Cerebellar cortex (tissue), 1 donor: ENCODE results near the gene CGREF1.
"Not testable (repeated sequence)": the region's sequence is repeated elsewhere in the genome, so short reads cannot be mapped to it uniquely, and the experiment has no call there.

ENCODE experiments used
- DNase-seq: peaks from one replicate; pipeline ENCODE4 v3.0.0-alpha.2; 2015; ENCODE audit warnings: low spot score

The CGREF1 gene

DNA sequence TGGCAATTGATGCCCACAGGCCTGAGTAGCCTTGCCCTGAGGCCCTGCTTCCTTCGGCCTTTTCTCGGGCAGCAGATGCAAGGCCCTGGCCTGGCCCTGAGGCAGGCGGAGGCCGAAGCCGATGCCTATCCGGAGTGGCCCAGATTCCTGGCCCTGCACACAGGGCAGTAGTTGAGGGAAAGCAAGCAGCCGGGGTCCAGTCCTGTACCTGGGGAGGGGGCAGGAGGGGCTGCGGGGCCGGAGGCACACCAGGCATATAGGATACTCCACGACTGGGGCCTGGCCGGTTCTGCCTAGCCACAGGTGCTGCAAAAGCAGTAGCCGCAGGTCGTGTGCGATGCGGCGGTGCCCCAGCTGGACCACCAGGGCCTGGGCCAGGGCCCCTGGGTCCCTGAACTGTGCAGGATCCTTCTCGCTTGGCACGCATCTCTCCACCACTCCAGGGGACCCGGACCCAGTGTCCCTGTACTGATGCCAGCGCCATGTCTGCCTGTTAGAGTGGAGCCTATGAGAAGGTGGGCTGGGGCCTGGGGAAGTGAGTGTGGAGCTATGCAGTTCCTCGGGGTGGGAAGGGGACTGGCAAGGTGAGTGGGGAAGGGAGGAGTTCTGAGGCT is 18.5 kb upstream of the CGREF1 start:
- no peak for DNase-seq

DNA sequence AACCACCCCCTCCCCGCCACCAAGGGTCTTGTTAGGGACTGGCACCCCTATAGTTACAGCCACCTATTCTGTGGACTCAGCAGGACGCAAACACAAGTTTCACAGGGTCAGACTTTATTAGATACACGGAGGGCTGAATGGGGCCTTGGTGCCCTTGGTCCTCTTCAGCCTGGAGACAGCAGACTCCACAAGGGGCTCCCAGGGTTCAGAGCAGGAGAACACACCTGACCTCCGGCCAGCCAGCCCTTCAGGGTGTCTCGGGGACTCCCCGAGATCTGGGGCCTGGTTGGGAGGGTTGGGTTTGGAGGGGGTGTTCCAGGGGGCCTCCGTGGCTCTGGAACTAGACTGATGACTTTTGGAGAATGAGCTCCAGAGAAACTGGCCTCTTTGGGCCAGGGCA is 17.8 kb upstream of the CGREF1 start:
- no peak for DNase-seq

GRCh38 chr2:27135478-27135955 is 16.6 kb upstream of the CGREF1 start:
- DNase-seq: no peak

DNA sequence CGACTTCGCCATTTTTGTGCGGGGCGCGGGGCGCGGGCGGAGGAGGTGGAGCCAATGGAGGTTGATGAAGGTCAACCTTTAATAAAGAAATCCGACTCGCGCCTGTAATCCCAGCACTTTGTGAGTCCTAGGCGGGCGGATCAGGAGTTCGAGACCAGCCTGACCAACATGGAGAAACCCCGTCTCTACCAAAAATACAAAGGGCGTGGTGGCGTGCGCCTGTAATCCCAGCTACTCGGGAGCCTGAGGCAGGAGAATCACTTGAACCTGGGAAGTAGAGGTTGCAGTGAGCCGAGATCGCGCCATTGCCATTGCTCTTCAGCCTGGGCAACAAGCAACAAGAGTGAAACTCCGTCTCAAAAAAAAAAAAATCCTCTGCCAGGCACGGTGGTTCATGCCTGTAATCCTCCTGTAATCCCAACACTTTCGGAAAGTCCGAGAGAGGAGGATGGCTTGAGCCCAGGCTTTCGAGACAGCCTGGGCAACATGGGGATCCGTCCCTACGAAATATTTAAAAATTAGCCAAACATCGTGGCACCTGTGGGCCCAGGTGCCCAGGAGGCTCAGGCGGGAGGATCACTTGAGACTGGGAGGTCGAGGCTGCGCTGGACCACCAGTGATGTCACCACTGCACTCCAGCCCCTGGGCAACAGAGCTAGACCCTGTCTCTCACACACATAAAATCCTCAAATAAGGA is 16.0 kb upstream of the CGREF1 start:
- no peak for DNase-seq

- DNase-seq: peak; percentile 93
Measured at GRCh38 chr2:27133905-27134780, 15.2 kb upstream of the CGREF1 start, which contains the start of gene PREB. PREB (minus strand) TSS chr2:27134636; CDS start chr2:27134421, 215 bp downstream.

DNA sequence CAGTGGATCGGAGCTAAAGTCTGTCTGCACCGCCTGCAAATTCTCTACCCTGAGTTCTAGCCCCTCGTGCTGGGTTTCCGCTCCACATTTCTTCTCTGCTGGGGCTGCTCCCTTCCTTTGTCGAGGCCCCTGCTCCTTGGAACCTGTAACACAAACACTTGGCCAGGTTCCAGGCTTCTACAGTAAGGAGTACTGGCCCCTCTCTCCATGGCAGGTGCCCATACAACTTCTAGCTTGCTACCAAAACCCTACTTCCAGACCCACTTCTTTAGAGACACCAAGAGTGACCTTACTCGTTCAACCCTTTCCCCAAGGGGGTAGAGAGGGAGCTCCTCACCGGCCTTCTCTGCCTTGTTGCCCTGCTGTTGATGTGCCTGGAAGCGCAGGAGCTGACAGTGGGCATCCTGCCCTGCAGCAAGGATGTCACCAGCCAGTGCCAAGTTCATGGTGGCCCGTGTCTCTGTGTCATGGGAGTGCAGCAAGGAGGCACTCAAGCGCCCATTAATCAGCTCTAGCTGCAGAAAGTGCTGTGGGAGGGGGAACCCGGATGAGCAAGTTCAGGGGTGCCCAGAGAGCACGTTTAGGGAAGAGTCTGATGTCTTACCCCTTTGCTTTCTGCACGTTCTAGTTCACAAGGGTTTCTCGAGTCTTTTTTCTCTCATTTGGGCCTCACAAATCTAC is 14.4 kb upstream of the CGREF1 start:
- DNase-seq: peak; percentile 49

- no peak for DNase-seq
Measured at GRCh38 chr2:27131429-27131828, 12.5 kb upstream of the CGREF1 start.

DNA sequence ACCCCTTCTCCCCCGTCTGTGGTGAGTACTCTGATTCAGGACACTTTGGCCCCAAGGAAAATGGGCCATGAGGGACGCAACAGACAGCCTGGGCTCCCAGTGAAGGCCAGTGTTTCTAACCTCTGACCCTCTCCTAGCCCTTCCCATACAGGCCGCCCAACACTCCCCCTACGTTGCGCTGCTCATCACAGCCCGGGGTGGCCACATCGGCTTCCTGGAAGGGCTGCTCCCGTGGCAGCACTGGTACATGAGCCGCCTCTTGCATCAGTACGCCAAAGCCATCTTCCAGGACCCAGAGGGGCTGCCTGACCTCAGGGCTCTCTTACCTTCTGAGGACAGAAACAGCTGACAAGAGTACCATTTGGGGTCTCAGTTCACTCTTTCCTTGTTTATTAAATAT is 11.5 kb upstream of the CGREF1 start:
- no peak for DNase-seq

DNA sequence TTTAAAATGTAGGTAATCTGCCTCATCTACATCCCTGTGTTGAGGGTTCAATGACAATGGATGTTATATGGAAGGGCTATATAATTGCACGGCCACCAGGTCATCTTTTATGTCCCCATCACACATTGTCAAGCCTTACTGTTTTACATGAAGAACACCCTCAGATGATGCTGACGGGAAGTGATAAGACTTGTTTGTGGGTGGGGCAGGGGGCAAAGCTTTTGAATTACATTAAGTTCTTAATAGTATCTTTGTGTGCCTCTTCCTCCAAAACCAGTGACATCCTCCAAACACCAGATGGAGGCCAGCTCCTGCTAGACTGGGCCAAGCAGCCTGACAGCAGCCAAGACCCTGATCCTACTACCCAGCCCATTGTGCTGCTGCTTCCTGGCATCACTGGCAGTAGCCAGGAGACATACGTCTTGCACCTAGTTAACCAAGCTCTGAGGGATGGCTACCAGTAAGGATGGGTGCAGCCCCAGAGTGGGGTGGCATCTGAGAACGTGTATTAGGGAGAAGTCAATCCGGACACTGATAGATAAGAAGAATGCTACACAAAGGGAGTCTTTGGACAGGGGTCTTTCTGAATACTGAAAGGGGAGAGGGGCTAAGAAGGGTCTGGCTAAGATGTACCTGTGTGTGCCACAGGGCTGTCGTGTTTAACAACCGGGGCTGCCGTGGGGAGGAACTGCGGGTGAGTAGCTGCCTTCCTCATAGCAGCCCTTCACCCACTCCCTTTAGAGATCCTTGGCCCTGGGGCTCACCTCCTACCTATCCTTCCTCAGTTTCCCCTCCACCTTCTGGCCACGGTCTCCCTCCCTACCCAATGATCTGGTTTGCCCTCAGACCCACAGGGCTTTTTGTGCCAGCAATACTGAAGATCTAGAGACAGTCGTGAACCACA is 10.0 kb upstream of the CGREF1 start:
- DNase-seq: no peak

GRCh38 chr2:27127883-27128667 is 9.1 kb upstream of the CGREF1 start:
- DNase-seq: no peak

- DNase-seq: no peak
Measured at GRCh38 chr2:27126252-27126710, 7.4 kb upstream of the CGREF1 start.

DNA sequence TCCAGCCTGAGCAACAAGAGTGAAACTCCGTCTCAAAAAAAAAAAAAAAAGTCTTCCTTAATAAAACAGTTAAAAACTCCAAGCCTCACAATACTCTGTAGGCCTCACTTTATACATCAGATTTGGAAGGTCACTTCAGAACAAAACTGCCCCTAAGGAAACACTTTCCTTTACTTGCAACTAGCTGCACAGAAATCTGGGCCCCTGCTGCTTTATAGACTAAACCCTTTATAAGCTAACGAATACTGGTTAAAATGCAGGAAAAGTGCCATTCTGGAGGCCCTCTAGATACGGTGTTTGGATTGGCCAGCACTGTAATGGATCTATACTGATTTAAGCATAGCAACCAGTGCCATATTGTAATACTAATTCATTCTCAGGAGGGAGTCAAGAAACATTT is 6.2 kb upstream of the CGREF1 start:
- no peak for DNase-seq

DNA sequence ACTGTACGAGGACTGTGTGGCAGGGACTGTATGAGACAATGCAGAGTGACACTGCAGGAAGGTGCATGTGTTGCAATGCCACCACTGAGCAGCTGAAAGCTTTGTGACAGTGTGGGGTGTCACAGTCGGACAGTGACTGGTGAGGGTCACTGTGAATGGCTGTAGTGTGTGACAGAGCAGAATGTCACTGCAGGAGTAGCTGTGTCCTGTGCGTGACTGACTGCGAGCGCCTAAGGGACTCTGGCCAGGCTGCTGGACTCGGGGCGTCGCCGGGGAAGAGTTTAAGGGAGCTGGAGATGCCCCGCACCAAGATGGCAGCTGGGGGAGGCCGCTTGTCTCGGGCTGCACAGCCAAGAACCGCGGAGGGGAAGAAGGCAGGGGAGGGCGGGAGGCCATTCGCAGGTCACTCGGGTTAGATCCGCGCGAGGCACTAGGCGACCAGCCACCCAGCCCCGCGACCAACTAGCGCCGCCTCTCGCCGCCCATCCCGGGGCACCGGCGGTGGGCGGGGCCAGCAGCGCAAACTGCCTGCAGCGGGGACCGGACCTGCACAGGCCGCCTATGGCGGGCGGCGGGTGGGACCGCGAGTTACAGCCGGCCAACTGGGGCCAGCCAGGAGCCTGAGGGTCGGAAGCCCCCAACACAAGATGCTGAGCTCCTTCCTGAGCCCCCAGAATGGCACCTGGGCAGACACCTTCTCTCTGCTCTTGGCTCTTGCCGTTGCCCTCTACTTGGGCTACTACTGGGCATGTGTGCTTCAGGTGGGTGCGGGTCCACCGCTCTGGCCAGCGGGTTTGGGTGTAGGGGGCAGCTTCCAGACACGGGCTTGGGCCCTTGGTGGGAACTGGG is 4.6 kb upstream of the CGREF1 start, which contains the start of gene ABHD1:
ABHD1 (plus strand) TSS at position 514 of the 849 bp plus-strand sequence; CDS start at position 648, 134 bp downstream.
- peak; percentile 54 for DNase-seq

- DNase-seq: no peak
Measured at GRCh38 chr2:27122791-27123190, 3.9 kb upstream of the CGREF1 start.

GRCh38 chr2:27121906-27122305 is 3.0 kb upstream of the CGREF1 start:
- DNase-seq: no peak

DNA sequence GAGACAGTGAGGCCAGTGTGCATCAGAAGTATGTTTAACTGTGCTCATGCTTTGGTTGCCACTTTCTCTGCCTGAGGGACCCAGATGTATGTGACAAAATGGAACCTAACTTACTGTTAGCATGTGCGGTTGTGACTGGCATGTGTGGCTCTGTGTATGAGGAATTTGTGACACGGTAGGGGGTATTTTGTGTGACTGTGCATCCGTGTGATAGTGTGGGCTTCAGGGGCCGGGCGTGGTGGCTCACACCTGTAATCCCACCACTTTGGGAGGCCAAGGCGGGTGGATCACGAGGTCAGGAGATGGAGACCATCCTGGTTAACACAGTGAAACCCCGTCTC is 372 bp upstream of the CGREF1 start:
- DNase-seq: not testable (repeated sequence)

DNA sequence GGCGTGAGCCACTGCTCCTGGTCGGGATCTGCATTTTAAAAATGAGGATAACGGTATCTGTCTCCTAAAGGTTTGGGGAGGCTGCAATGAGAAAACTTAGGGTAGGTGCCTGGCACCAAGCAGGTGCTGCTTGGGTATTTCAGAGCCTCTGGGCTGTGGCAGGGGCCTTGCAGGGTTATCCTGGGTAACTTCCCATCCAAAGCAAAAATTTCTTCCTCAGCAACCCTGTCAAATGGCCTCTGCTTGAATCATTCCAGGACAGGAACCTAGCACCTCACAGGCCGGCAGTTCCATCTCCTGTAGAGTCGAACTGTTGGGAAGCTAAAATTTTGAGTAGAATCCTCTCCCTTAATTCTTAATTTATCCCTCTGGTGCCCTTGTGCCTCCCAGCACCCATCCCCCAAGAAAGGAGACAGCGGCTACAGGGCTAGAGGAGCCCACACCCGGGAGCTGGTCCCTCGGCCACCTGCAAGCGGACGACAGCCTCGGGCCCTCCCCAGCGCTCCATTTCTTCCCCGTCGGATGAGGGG is 868 bp downstream of the CGREF1 start:
- peak; percentile 49 for DNase-seq

DNA sequence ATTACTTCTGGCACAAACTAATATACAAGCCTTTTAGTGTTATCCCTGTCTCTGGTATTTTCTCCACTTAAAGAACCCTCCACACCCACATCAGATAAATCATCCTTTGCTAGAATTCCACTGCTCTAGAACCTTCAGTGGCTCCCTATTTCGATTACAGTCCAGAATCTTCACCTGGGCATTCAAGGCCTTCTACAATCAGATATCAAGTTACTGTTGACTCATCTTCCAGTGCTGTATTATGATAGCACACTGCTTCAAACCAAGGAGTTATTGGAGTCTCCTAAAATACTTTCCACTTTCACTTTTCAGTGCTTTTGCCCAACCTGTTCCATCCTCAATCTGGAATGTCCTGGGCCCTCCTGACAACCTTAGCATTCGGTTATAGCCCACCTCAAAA is 3.4 kb downstream of the CGREF1 start:
- no peak for DNase-seq
